H1 (cell line): Measurements from ENCODE around the gene PDE1C.

ENCODE experiments used
- EP300 ChIP-seq, 2 experiments: IDR thresholded peaks; 1 replicate in 1 of 2; 2 replicates in 1 of 2; pipeline ENCODE4 v1.6.1; 2011 to 2012; ENCODE audit warnings: low read depth in 2 of 2, low read length in 2 of 2, mild to moderate bottlenecking in 2 of 2, borderline replicate concordance in 1 of 2, inconsistent platforms in 1 of 2, moderate library complexity in 1 of 2
- SAP30 ChIP-seq: fragments of 300-600 bp; sonication (generic); IDR thresholded peaks from 2 replicates; pipeline ENCODE4 v1.7.1; 2012; ENCODE audit warnings: low read length, moderate library complexity, mild to moderate bottlenecking, inconsistent platforms; ENCODE audit not compliant: insufficient read depth, insufficient replicate concordance
- SIRT6 ChIP-seq: IDR thresholded peaks from one replicate; pipeline ENCODE4 v1.7.1; 2012; ENCODE audit warnings: low read length, inconsistent platforms
- TAF7 ChIP-seq: optimal IDR thresholded peaks from 2 replicates; pipeline ENCODE3; 2011; ENCODE audit warnings: low read depth, mild to moderate bottlenecking, inconsistent platforms, low read length, moderate library complexity, borderline replicate concordance
- TF ChIP-seq, protein P1 (sequence below), 3 experiments: IDR thresholded peaks; 1 replicate in 2 of 3; 2 replicates in 1 of 3; pipeline versions ENCODE4 v1.5.1 to v1.6.1; 2011; ENCODE audit warnings: low read length in 3 of 3, mild to moderate bottlenecking in 3 of 3, inconsistent platforms in 2 of 3, low read depth in 1 of 3, moderate library complexity in 1 of 3; ENCODE audit not compliant: insufficient read depth in 1 of 3; ENCODE audit errors: control extremely low read depth in 1 of 3

DNA sequence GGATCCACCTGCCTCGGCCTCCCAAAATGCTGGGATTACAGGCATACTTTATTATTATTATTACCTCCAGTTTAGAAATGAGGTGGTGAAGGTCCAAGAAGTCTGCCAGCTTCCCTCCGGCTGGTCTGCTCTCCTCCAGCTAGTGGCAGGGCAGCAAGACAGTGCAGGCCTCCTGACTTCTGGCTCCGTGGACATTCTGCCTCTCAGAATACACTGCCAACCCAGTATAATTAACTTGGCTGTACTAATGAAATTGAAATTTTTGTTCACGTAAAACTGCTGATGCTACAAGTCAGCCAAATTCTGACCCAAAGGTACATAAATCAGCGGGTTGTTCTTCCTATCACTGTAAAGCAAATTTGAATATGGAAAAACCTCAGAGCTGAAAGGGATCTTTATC is 7.6 kb upstream of the PDE1C start:
- no peak for TF ChIP-seq EP300 (IDR thresholded peaks at IDR 0.05; ENCODE audit: borderline replicate concordance in 1 of 2, low read depth in 2 of 2, low read length in 2 of 2)
- no peak for TF ChIP-seq SAP30
- TF ChIP-seq, protein P1, sequence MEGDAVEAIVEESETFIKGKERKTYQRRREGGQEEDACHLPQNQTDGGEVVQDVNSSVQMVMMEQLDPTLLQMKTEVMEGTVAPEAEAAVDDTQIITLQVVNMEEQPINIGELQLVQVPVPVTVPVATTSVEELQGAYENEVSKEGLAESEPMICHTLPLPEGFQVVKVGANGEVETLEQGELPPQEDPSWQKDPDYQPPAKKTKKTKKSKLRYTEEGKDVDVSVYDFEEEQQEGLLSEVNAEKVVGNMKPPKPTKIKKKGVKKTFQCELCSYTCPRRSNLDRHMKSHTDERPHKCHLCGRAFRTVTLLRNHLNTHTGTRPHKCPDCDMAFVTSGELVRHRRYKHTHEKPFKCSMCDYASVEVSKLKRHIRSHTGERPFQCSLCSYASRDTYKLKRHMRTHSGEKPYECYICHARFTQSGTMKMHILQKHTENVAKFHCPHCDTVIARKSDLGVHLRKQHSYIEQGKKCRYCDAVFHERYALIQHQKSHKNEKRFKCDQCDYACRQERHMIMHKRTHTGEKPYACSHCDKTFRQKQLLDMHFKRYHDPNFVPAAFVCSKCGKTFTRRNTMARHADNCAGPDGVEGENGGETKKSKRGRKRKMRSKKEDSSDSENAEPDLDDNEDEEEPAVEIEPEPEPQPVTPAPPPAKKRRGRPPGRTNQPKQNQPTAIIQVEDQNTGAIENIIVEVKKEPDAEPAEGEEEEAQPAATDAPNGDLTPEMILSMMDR (IDR thresholded peaks at IDR 0.05; ENCODE audit: control extremely low read depth in 1 of 3, insufficient read depth in 1 of 3, low read depth in 1 of 3, low read length in 3 of 3), result no peak
- no peak for TF ChIP-seq SIRT6
- no peak for TF ChIP-seq TAF7
